22Rv1 (cell line): ENCODE data around the gene MTA3.

Experiments used
- H3K27ac ChIP-seq: fragments of 450-650 bp; 2 replicates; pipeline ENCODE4 v1.5.1; 2017
- CTCF ChIP-seq: fragments of 450-650 bp; IDR thresholded peaks from 2 replicates; pipeline ENCODE4 v1.5.1; 2017; ENCODE audit warnings: mild to moderate bottlenecking
- ZFX ChIP-seq: fragments of 450-650 bp; IDR thresholded peaks from 2 replicates; pipeline ENCODE4 v1.6.1; 2017; ENCODE audit warnings: antibody characterized with exemption, borderline replicate concordance

MTA3 gene

GRCh38 chr2:42693688-42694479 lies 125.5 kb downstream of the MTA3 start:
- TF ChIP-seq CTCF (no peak), ZFX (no peak)
- H3K27ac ChIP-seq = no peak overlapping the region

- H3K27ac ChIP-seq = no peak overlapping the region
- TF ChIP-seq ZFX (no peak), CTCF (no peak)
Observed at GRCh38 chr2:42696987-42697386, 128.6 kb downstream of the MTA3 start.

GRCh38 chr2:42698940-42699339 lies 130.5 kb downstream of the MTA3 start:
- H3K27ac ChIP-seq = no peak overlapping the region
- TF ChIP-seq ZFX = no peak
- no peak for TF ChIP-seq CTCF

- no peak overlapping the region for H3K27ac ChIP-seq
- TF ChIP-seq ZFX (no peak), CTCF (no peak)
Observed at GRCh38 chr2:42706836-42707235, 138.4 kb downstream of the MTA3 start.

GRCh38 chr2:42708179-42708578 lies 139.7 kb downstream of the MTA3 start:
- no peak for TF ChIP-seq ZFX
- no peak for TF ChIP-seq CTCF
- no peak overlapping the region for H3K27ac ChIP-seq

GRCh38 chr2:42711896-42712295 lies 143.5 kb downstream of the MTA3 start:
- no peak overlapping the region for H3K27ac ChIP-seq
- TF ChIP-seq CTCF = no peak
- TF ChIP-seq ZFX = no peak

GRCh38 chr2:42712934-42713333 lies 144.5 kb downstream of the MTA3 start:
- no peak overlapping the region for H3K27ac ChIP-seq
- TF ChIP-seq CTCF = no peak
- TF ChIP-seq ZFX = no peak
